Activated CD4-positive, alpha-beta T cell treated with anti-CD3 and anti-CD28 coated beads, Interleukin-2, amount 50 U/mL, for 16 hours (primary cell): Measurements from ENCODE around the gene CNNM2.

Experiments
- DNase-seq: peaks from one replicate; pipeline ENCODE4 v3.0.0-alpha.2; 2020

Gene CNNM2

DNA sequence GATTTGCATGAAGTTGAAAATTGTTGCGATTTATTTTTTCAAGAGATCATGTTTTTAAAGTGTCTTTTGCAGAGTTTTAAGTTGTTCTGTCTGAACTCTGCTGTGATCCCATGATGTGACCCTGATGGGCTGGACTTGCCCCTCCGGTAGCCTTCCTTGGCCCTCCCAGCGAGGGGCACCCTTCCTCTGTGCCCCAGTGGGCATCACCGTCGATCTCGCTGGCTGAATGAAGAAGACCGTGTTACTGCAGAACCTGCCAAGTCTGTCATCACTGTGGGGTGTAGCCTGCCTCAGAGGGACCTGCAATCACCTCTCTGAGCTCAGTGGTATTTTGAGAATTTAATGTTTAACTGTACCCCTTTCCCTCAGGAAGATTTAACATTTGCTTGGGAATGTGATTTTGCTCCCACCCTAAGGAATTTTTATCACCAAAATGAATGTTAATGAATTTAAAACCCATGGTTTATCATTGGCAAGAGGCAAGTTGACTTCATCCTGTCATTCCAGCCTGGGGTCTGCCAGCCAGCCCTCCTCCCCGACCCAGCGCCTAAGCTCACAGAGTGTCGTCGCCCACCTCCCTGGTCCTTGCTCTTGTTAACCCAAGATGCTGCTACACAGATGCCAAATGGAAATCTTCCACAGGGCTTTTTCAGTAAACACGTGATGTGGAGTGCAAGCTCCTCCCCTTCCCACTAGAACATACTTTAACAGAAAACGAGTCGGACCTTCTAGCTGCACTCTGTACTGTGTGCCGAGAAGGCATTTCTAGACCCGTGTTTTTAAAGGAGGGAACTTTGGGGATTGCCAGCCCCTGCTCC, 159.6 kb downstream of the CNNM2 start:
- no peak for DNase-seq

DNA sequence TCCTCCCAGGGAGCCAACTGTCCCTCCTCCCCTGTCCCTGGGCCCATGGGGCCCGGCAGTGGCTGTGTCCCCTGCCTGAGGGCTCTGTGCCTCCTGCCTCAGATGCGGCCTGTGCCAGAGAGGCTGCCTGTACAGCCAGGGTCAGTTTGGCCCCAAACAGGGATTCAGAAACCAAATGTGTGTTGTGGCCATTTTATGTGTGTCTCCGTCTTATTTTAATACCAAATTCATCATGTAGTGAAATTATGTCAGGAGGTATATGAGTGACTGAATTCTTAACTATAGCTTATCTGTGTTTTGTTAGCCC, 160.2 kb downstream of the CNNM2 start:
- no peak for DNase-seq

DNA sequence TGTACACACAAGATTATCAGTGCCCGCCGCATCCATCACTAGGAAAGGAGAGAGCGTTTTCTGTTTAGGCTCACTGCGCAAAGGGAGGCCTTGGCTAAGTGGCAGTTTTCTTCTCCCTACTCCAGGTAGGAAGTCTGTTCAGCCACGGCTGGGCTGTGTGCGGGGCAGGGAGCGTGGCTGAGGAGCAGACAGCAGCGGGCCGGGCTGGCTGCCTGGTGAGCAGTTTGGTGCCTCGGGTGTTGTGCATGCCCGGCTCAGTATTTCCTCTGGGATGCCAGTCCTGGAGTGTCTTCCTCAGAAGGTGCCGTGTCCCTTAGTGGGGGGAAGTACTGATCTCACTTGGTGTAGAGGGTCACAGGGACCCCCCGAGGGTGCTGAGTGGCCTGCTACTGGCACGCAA, 160.6 kb downstream of the CNNM2 start:
- no peak for DNase-seq

DNA sequence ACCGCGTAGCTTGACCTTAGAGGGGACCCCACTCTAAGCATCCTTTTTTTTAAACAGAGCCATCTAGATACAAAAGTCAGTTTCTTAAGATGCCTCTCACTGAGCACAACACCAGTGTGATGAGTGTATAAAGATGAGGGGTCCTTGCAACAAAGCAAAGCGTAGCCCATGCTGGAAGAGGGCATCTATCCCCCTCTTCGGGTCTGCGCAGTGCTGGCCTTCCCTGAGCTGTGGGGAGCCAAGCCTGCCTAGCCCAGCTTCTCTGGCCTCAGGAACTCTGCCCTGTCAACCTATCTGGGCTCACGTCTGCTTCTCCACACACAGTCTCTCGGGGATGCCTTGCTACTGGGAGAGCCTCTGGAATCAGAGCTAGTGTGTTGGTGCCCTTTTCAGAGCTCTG, 161.0 kb downstream of the CNNM2 start:
- DNase-seq: no peak

DNA sequence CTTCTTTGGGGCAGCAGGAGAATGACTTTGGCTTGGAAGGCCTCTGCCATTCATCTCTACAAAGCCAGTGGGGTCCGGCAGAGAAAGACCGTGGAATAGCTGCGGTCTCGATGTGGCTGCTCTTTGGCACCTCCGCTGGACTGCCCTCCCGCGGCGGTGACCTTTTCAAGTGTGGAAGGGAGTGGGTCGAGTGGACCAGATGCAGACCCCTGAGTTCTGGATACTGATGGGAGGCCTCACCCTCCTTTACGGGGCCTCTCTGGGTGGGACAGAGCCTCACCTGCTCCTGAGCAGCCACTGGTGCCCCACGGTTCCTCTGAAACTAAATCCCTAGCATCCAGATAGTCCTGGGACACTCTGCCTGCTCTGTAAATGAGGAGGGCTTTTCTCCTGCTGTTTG, 161.9 kb downstream of the CNNM2 start:
- no peak for DNase-seq

DNA sequence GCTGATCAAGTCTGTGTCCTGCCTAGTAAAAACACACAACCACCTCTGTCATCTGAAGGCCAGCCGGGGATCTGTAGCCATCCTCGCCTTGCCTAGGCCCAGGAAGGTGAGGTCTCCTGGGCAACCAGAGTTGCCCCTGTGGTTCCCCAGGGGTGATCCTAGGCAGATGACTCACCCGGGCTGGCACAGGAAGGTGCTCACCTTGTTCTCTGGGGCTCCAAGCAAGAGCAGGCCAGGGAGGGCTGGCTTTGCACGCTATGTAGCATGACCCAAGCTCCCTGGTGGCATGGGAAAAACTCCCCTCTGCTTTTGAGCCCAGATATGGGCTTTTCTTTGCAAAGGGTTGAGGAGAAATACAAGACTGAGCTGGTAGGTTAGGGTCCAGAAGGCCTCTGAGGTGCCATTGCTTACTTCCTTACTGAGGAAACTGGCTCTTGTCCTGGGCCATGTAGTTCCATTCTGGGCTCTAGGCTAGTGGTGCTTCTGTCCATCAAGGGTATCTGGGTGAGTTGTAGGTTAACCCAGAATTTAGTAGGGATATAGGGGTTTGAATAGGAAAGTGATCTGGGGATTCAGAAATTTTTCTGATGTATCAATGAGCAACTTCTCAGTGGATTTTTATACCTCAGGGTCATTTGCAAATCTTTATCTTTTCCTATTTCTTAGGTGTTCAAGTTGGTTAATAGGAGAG, 162.9 kb downstream of the CNNM2 start:
- DNase-seq: no peak

DNA sequence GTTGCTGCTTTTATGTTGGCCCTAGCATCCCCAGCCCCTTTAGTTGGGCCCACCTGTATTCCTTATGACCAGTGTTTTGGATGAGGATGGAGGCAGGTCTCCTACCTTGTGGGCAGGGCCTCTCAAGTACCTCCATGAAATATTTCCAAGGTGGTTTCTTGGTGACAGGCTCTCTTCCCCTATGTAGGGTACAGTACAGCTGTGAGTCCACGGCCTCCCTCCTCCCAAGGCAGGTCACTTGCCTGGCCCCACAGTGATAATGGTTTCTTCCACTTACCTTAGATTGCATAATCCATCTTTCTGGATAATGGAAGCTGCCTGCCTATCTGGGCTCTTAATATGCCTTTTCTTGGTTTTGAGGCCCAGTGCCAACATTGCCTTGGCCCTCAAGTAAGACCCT, 164.6 kb downstream of the CNNM2 start:
- no peak for DNase-seq

DNA sequence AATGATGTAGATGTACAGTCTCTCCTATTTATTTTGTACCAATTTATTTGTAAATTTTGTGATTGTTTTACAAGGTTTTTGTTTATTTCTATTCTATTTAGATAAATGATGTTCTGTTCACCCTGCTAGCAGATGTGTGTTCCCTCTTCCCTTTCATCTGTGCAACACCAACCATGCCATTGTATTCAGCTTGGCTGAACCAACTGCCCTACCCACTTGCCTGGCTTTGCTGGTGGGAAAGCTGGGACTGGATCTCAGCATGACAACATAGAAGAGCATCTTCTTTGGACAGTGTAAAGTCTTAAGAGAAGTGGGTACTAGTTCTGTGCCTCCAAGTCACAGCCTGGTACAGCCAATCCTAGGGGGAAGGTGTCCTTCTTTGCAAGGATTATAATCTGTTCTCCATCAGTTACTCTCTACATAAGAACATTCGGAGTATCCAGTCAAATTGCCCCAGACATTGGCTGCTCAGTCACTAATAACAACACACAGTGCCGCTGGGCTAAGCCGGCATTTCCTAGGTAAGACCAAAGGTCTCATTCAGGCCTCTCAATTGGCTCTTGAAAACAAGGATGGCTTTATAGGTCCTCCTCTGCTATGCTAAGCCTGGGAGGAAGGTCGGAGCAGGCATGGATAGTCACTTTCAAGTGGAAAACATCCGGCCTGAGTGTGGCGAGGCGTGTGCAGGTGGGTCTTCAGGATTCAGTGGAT, 165.3 kb downstream of the CNNM2 start:
- DNase-seq: no peak

DNA sequence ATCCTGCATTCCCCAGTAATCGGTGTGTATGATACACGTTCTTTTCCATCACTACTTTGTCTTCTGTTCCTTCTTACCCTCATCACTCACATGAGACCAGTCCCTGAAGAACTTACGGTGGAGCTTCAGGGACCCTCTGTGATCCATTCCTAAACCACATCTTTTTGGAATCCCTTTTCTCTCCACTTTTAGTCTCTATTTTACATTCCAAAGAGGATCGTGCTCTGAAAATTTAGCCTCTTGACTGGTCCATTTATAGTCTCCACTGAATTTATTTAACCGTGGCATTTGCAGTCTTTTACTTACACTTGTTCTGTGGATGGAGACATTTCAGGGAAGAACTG, 165.9 kb downstream of the CNNM2 start:
- DNase-seq: no peak

DNA sequence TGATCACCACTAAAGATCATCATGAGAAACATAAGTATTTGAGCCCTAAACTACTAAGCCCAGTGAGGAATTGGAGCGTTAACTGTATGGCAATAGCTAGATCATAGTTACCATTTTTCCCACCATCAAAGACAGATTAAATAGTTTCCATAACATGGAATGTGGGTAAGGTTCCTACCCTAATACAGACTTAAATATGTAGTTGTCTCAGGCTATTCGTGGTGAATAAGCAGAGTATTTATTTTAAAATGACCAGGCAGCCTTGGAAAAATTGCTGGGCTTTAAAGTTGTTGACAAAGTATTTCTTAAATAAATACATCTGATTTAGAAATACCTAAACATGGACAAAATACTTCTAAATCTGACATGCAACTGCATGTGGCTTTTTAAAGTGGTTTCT, 168.2 kb downstream of the CNNM2 start:
- no peak for DNase-seq

DNA sequence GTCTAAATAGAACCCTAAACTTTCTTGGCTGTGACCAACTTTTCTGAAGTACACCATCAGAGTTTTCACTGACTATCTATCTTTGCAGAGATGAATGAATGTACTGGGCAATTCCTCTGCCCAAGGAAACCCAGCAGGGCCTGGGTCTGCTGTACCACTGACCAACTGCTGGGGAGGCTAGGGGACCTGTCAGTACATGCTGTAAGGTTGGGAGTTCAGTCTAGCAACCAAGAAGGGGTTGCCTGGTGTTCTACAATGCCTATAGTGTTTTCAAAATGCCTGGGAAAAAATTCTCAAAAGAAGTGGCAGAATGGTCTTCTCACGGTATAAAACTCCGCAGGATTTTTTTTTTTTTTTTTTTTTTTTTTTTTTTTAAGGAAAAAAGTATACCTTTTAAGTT, 168.7 kb downstream of the CNNM2 start:
- no peak for DNase-seq

DNA sequence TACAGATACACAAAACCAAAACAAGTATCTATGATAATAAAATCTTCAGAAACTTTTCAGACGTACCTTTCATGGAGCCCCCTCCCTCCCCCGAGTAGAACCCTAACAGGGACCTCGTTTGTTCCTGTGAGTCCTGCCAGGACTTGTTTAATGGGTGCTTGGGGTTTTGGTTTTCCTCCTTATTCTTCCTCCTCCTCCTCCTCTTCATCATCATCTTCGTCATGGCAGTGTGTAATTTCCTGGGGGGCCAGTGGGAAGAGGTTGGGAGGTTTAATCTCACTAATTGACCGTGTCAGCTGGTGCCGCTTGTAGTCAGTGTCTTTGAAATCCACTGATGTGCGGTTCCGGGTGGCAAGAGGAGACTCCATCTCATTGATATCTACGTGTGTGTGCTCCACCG, 171.4 kb downstream of the CNNM2 start:
- DNase-seq: no peak

DNA sequence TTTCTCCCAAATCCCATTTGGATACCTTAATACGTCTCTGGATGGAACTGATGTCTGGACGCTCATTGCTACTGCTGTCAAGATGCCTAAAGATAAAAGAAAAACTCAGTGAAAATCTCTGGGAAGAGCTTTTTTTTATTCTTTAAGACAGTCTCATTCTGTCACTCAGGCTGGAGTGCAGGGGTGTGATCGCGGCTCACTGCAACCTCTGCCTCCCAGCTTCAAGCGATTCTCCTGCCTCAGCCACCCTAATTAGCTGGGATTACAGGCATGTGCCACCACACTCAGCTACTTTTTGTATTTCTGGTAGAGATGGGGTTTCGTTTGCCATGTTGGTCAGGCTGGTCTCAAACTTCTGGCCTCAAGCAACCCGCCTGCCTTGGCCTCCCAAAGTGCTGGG, 172.8 kb downstream of the CNNM2 start:
- no peak for DNase-seq

DNA sequence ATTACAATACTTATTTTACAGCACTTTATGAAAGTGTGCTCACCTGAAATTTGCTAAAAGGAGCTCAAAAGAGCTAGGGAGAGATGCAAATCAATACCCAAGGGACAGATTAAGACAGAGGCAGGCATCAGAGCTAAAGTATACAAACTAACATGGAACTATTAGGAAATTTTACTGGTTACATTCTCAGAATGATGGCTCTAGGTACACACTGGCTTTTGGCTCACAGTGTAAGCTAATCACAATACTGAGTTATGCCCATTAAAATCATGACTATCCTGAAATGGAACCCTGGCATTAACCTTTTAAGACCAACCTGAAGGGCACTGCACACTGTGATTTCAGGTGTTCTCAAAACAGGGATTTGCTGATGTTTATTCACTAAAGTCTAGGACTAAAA, 176.9 kb downstream of the CNNM2 start:
- DNase-seq: no peak

DNA sequence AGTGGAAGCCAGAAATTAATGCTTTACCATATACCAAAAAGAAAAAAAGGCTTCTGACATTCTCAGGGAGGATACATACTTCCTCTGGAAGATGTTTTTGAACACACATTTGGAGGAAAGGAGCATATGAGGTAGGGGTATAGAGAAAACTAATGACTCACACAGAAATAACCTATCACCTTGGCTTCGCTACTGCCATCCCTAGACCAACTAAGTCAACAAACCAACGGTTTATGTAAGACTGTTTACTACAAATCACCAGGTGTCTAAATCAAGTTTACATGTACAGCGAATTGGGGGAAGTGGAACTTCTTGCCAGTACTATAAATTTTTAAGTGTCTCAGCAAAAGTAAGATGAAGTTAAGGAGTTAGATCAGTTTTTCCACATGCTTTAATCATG, 178.0 kb downstream of the CNNM2 start:
- DNase-seq: no peak

DNA sequence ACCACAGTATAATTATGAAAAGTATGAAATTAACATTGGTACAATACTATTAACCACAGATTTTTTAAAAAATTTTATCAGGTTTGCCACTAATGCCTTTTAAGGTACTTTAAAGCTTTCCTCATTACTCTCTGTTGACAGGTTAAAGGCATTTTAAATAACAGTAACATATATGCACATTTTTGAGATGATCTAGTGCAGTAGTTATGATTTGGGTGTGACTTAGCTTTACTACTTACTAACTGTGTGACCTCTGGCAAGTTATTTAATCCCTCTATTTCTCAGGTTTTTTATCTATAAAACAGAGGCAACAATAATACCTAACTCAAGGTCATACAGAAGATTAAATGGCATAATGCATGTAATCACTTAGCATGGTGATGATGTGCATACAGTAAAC, 180.1 kb downstream of the CNNM2 start:
- no peak for DNase-seq

DNA sequence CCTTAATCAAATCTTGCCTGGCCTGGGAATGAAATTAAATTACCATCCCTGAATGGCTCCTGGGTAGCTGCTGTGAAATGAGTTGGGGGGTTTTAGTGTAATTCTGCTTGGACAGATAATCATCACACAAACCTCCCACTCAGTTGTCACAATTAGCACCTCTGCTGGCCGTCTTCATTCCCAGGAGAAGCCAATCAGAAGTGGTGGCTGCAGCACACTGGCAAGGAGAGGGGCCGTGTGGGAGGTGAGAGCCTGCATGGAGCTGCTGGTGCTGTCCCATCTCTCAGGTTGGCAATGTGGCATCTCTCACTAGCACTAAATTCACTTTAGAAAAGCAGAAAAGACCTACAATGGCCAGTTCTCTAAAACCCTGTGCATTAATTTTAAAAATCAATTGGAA, 182.5 kb downstream of the CNNM2 start:
- no peak for DNase-seq

DNA sequence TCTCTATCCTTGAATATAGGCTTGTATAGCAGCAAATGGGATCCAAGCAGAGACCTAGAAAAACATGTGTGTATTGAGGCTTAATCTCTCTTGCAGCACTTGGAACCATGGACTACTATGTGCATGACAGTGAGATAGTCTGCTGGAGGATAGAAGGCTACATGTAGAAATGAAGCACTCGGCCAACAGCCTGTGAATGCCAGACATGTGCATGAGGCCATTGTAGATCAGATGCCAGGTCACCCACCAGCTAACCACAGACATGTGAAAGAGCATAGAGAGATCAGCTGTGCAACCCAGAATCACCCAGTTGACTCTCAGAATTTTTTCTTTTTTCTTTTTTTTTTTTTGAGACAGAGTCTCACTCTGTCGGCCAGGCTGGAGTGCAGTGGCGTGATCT, 184.1 kb downstream of the CNNM2 start:
- DNase-seq: no peak

DNA sequence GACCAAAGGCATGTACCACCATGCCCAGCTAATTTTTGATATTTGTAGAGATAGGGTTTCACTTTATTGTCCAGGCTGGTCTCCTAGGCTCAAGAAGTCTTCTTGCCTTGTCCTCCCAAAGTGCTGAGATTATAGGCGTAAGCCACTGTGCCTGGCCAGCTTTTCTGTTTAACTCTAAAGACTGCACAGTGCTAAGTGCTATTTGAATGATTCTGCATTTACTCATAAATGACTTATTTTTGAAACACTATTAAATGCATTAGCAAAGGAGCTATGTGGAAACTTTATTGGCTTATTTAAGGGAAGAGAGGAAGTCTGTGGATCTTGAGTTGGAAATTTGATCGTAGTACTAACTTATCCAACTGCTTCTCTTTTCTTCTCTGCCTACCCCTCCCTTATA, 185.9 kb downstream of the CNNM2 start:
- DNase-seq: no peak

DNA sequence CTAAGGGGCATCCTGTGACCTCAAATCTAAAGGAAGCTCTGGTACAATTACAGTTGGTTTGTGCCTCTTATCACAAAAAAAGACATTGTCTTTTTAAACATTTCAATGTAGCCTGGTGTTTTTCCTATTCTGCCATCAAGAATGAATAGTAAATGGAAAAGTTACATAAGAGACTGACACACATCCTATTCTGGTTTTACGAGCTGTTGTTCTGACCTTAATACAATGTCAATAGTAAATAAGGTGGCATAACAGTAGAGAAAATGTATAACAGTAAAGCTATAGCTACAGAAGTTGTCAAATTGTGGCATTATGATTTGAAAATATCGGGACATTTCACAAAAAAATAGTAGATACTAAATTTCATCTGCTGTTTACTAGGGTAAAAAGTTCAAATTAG, 186.6 kb downstream of the CNNM2 start:
- DNase-seq: no peak

DNA sequence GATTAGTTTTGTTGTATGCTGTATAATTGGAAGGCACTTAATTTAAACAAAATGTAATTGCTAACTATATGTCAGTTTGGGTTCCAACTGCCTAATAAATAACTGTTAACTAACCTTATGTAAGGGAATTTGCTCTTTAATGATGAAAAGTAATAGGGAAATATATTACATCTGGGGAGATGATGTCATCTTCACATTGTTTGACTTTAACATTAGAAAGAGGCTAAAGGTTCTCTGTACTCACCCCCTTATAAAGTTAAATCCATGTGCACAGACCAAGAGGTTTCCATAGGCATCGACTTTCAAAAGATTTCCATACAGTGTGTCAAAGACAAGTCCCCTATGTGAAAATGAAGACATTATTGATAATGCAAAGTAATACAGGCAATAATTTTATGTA, 187.4 kb downstream of the CNNM2 start:
- no peak for DNase-seq

DNA sequence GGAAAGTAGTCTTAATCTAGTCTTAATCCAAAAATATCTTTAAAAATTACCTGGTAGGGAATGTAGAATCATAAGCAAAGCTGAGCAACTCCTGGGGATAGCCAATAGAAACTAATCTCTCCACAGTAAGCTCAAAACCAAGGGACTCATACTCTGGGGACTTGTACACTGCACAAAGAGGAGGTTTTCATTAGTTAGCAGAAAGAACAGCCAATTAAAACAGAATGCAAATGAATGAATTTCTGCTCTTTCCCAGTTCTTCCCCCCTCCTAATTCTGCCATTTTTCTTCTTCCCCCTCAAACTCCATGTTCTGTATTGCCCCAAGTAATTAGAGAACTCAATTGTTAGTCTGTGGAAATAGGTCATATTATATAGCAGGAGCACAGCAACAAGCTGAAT, 188.4 kb downstream of the CNNM2 start:
- DNase-seq: no peak

DNA sequence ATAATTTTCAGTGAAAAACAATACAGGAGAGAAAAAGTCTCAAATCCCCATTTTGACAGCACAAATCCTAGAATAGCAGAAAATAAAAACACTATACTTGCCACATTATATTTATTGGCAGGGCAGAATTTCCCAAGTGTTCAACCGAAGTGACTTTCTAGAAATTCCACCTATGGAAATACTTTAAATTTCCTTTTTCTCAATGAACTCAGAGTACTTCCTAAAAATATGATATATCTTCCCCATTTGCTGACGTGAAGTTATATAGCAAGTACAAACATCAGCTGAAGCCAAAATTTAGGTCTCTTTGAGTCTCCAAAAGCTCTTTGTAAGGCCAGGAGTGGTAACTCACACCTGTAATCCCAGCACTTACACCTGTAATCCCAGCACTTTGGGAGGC, 191.7 kb downstream of the CNNM2 start:
- no peak for DNase-seq

DNA sequence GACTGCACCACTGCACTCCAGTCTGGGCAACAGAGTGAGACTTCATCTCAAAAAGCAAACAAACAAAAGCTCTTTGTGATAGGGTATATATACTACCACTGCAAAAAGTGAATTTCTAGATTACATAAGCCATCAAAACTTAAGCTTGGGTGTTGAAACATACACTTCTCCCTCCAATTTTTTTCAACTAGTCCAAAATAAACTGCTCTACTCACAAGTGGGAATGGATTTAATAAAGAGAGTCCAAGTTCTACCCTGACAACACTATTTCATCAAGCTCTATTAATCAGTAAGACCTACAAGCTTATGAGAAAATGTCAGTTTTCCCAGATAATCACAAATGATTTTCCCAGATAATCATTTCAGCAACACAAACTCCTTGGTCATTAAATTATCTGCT, 192.3 kb downstream of the CNNM2 start:
- DNase-seq: no peak
